HG03066 (cell line): ENCODE measurements around the gene AADACL3.

Experiments
- ATAC-seq: cut with Tn5 transposase; IDR thresholded peaks from one replicate; pipeline ENCODE4 v1.9.1; 2021; ENCODE audit warnings: low read depth; ENCODE audit not compliant: unreplicated experiment

Gene AADACL3

DNA sequence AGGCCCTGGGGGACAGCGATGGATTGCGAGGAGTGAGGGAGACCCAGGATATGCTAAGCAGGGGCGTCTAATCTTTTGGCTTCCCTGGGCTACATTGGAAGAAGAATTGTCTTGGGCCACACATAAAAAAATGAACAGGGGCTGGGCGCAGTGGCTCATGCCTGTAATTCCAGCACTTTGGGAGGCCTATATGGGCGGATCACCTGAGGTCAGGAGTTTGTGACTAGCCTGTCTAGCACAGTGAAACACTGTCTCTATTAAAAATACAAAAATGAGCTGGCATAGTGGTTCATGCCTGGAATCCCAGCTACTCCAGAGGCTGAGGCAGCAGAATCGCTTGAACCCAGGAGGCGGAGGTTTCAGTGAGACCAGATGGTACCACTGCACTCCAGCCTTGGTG is 46.9 kb downstream of the AADACL3 start:
- ATAC-seq, result no peak

GRCh38 chr1:12763479-12763878 is 47.6 kb downstream of the AADACL3 start:
- ATAC-seq, result no peak

DNA sequence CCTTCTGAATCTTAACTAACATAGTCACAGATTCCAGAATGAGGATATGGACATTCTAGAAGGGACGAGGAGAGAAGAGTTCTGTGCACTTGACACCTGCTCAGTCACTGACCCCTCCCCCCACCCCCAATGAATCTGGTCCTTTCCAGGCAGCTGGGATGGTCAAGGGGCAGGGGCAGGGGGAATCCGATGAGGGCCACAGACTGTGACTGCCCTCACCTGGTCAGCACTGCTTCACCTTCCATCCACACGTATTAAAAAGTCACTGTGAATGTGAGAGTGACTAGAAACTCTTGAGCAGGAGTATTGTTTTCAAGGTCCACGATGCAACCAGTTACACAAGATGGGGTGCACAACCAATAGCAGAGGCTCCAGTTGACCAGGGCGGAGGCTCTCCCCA is 48.1 kb downstream of the AADACL3 start:
- no peak for ATAC-seq

- no peak for ATAC-seq
These were observed 53.1 kb downstream of the AADACL3 start for GRCh38 chr1:12769031-12769430.

DNA sequence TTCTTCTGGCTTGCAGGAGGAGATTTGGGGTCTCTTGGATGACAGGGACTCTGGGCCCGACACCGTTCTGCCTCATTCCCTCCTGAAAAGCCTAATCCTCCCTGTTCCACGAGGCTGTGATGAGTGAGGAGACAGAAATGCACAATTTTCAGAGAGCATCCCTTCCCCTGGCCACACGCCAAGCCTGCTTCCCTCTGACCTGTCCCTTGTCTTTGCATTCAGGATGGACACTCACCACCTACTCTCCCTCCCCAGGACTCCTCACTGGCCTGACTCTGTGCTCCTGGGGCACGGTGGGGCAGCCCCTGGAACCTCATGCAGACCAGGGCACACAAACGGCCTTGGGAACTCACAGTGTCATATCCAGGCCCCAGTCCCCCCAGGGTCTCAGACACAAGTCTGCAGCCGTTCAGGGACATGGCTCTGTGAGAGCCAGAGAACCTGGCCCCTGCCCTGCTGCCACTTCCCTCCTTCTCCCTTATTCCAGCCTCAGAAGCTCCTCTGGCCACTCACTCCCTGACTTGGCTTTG is 54.1 kb downstream of the AADACL3 start:
- no peak for ATAC-seq

- ATAC-seq, result no peak
These were observed 54.7 kb downstream of the AADACL3 start for GRCh38 chr1:12770620-12771019.

- no peak for ATAC-seq
These were observed 55.3 kb downstream of the AADACL3 start for GRCh38 chr1:12771186-12771585.

DNA sequence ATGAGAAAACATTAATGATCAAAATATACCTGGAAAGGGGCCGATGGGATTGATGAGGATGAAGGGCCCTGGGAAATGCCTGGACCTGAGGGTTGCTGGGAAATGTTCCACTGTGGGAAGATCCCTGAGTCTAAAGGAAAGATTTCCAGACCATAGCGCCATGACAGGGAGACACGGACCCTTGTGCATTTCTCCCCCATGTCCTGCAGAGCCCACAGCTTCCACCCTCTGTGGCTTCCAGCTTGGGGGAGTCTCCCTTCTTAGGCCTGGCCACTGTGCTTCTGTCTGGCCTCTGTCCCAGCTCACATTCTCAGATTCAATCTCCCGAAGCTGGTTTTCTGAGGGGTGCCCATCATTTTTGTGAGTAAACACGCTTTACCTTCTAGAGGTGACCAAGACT is 56.6 kb downstream of the AADACL3 start:
- ATAC-seq, result no peak

- ATAC-seq, result no peak
These were observed 57.5 kb downstream of the AADACL3 start, which contains the start of gene PRAMEF12 for GRCh38 chr1:12773438-12773837. TSS of gene PRAMEF12 (plus strand) at chr1:12773738. CDS start at chr1:12774868, 1,130 bp downstream.

DNA sequence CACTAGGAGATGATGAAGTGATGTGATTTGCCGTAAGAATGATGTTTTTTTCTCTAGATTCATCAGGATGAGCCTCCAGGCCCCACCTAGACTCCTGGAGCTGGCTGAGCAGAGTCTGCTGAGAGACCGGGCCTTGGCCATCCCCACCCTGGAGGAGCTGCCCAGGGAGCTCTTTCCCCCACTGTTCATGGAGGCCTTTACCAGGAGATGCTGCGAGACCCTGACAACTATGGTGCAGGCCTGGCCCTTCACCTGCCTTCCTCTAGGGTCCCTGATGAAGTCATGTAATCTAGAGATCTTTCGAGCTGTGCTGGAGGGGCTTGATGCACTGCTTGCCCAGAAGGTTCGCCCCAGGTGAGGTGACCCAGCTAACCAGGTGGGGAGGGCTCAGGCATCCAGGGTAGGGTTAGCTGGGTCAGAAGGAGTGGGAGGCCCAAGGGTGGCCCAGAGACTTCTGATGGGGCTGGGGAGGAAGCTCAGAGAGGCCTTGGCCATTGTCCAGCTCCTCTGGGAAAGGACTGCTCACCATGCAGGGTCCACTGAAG is 59.0 kb downstream of the AADACL3 start:
- no peak for ATAC-seq

GRCh38 chr1:12775443-12775842 is 59.5 kb downstream of the AADACL3 start:
- ATAC-seq, result no peak

- ATAC-seq, result no peak
These were observed 61.1 kb downstream of the AADACL3 start for GRCh38 chr1:12776801-12777557.
